Measurements from ENCODE around the gene UGT2B7. TPM values are rescaled to one million over a fixed set of nuclear protein-coding genes. Genes with fewer than 3 reads are reported as not detected.
"Not testable (repeated sequence)": the region's sequence is repeated elsewhere in the genome, so short reads cannot be mapped to it uniquely, and the experiment has no call there.

UGT2B7 gene
- total RNA-seq, 2 experiments from 2014 or later, result not detected

DNA sequence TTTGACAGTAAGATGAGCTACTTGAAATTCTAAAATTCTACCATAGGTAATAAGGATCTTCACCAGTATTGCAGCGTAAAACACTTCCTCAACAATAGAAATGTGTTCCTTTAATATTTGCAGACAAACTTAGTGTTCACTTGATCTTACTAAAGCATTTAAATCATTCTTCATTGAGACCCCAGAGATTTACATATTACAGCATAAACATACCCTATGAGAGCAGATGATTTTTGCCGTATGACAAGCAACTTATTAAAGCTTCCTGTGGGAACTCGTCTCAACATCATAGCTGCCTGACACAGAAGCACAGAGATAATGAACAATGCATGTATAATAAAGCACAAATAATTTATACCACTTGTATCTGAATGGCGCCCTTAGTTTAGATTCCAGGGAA, 3.6 kb downstream of the UGT2B7 start:
- no peak for TF ChIP-seq EZH2phosphoT487 (IDR thresholded peaks at IDR 0.05; ENCODE audit: borderline replicate concordance, low read depth, low read length)
- TF ChIP-seq, protein P1, sequence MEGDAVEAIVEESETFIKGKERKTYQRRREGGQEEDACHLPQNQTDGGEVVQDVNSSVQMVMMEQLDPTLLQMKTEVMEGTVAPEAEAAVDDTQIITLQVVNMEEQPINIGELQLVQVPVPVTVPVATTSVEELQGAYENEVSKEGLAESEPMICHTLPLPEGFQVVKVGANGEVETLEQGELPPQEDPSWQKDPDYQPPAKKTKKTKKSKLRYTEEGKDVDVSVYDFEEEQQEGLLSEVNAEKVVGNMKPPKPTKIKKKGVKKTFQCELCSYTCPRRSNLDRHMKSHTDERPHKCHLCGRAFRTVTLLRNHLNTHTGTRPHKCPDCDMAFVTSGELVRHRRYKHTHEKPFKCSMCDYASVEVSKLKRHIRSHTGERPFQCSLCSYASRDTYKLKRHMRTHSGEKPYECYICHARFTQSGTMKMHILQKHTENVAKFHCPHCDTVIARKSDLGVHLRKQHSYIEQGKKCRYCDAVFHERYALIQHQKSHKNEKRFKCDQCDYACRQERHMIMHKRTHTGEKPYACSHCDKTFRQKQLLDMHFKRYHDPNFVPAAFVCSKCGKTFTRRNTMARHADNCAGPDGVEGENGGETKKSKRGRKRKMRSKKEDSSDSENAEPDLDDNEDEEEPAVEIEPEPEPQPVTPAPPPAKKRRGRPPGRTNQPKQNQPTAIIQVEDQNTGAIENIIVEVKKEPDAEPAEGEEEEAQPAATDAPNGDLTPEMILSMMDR (conservative IDR thresholded peaks at IDR 0.05; ENCODE audit: low read length), result no peak
- no peak overlapping the region for H2AFZ ChIP-seq (ENCODE audit: low read length)
- H3K4me3 ChIP-seq (ENCODE audit: low read depth, low read length, poor library complexity, severe bottlenecking), result no peak overlapping the region
- H3K27ac ChIP-seq (ENCODE audit: low read depth, low read length, poor library complexity, severe bottlenecking), result no peak overlapping the region
- ChIA-PET CTCF (ENCODE audit: unreplicated experiment) (no interaction called here), POLR2A (no interaction called here)
- H3K36me3 ChIP-seq (ENCODE audit: insufficient read depth, low read length), result no peaks in the 10 kb centered on the region
- no peak overlapping the region for H3K4me2 ChIP-seq (ENCODE audit: low read length)
- no TSS peak for BruUV-seq (replicated peaks)
- H3K9me2 ChIP-seq (ENCODE audit: insufficient read depth, low read length), result no peaks in the 10 kb centered on the region
- H3K79me2 ChIP-seq (ENCODE audit: insufficient read depth, low read depth, low read length), result no peaks in the 10 kb centered on the region
- DNase-seq (ENCODE audit: low spot score), result no peak
- H3K9me3 ChIP-seq (ENCODE audit: low read length), result no peaks in the 10 kb centered on the region
- intact Hi-C loops (cut with micrococcal nuclease; ENCODE audit: unreplicated experiment), result no loop called here
- no peaks in the 10 kb centered on the region for H3K4me1 ChIP-seq (ENCODE audit: insufficient read depth, low read length, poor library complexity, severe bottlenecking)
- H4K20me1 ChIP-seq (ENCODE audit: insufficient read depth, low read length), result no peaks in the 10 kb centered on the region

DNA sequence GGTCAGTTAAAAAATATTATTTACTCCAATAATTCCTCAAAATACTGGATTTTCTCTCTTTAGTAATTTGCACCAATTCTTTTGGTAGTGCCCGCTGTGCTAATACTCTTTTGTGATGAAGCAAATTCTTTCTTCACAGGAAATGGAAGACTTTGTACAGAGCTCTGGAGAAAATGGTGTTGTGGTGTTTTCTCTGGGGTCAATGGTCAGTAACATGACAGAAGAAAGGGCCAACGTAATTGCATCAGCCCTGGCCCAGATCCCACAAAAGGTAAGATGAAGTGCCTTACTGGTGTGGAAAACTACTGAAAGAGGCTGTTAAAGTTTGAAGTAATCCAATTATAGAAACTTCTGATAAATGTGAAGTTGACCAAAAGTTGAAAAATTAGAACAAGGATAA, 6.4 kb downstream of the UGT2B7 start:
- H3K4me2 ChIP-seq (ENCODE audit: low read length); H3K4me3 ChIP-seq (ENCODE audit: low read depth, low read length, poor library complexity, severe bottlenecking); CTCF ChIA-PET (ENCODE audit: unreplicated experiment); H3K9me3 ChIP-seq (ENCODE audit: low read length); BruUV-seq (replicated peaks); H3K4me1 ChIP-seq (ENCODE audit: insufficient read depth, low read length, poor library complexity, severe bottlenecking); DNase-seq (ENCODE audit: low spot score); H3K36me3 ChIP-seq (ENCODE audit: insufficient read depth, low read length); H4K20me1 ChIP-seq (ENCODE audit: insufficient read depth, low read length); H3K9me2 ChIP-seq (ENCODE audit: insufficient read depth, low read length); H3K27ac ChIP-seq (ENCODE audit: low read depth, low read length, poor library complexity, severe bottlenecking); H3K79me2 ChIP-seq (ENCODE audit: insufficient read depth, low read depth, low read length); intact Hi-C loops (cut with micrococcal nuclease; ENCODE audit: unreplicated experiment); H2AFZ ChIP-seq (ENCODE audit: low read length): not testable (repeated sequence)
- POLR2A ChIA-PET, result interaction anchor here (1.3 kb wide), 1 partner anchor 10 kb away, joined by 4 read pairs; no protein-coding TSS in a partner anchor

DNA sequence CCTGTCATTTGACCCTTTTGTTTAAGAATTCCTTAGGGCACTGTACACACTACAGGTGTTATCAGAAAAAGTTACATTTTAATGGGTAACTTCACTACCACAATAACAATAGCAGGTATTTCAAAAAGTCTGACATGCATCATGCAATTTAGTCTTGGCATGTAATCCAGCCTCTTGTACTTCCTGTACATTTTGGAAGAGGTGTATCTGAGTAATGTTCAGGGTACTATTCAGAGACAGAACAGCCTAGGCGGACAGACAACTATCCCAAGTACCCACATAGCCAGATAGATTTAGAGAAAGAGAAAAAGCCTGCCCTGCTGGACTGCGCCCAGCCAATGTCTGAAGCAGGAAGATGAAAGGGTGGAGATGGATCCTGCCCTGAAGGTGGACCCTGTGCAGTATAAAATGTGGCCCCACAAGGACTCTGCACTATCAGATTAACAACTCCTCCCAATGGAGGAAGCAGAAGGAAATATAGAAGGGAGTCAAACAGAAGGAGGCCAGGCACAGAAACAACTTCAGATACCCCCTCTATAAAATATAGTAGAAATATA, 8.5 kb downstream of the UGT2B7 start:
- BruUV-seq (replicated peaks), result no TSS peak
- Histone ChIP-seq H4K20me1 (ENCODE audit: insufficient read depth, low read length) (no peaks in the 10 kb centered on the region), H3K4me1 (ENCODE audit: insufficient read depth, low read length, poor library complexity, severe bottlenecking) (no peaks in the 10 kb centered on the region), H2AFZ (ENCODE audit: low read length) (no peak overlapping the region), H3K9me2 (ENCODE audit: insufficient read depth, low read length) (no peaks in the 10 kb centered on the region), H3K27ac (ENCODE audit: low read depth, low read length, poor library complexity, severe bottlenecking) (no peak overlapping the region), H3K4me2 (ENCODE audit: low read length) (no peak overlapping the region), H3K9me3 (ENCODE audit: low read length) (no peaks in the 10 kb centered on the region), H3K79me2 (ENCODE audit: insufficient read depth, low read depth, low read length) (no peaks in the 10 kb centered on the region), H3K36me3 (ENCODE audit: insufficient read depth, low read length) (no peaks in the 10 kb centered on the region), H3K4me3 (ENCODE audit: low read depth, low read length, poor library complexity, severe bottlenecking) (no peak overlapping the region)
- POLR2A ChIA-PET, result no interaction called here
- intact Hi-C loops (cut with micrococcal nuclease; ENCODE audit: unreplicated experiment), result no loop called here
- CTCF ChIA-PET (ENCODE audit: unreplicated experiment), result no interaction called here
- no peak for DNase-seq (ENCODE audit: low spot score)
- TF ChIP-seq, protein P1 (conservative IDR thresholded peaks at IDR 0.05; ENCODE audit: low read length), result no peak
- TF ChIP-seq EZH2phosphoT487 (IDR thresholded peaks at IDR 0.05; ENCODE audit: borderline replicate concordance, low read depth, low read length), result no peak

DNA sequence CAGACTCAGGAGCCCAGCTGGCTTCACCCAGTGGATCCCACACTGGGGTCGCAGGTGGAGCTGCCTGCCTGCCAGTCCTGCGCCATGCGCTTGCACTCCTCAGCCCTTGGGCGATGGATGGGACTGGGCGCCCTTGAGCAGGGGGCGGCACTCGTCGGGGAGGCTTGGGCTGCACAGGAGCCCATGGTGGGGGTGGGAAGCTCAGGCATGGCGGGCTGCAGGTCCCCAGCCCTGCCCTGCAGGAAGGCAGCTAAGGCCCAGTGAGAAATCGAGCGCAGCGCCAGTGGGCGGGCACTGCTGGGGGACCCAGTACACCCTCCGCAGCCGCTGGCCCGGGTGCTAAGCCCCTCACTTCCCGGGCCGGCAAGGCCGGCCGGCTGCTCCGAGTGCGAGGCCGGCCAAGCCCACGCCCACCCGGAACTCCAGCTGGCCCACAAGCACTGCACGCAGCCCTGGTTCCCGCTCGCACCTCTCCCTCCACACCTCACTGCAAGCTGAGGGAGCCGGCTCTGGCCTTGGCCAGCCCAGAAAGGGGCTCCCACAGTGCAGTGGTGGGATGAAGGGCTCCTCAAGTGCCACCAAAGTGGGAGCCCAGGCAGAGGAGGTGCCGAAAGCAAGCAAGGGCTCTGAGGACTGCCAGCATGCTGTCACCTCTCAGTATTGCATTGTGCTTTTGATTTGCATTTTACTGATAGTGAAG, 19.0 kb downstream of the UGT2B7 start:
- H3K4me1 ChIP-seq (ENCODE audit: insufficient read depth, low read length, poor library complexity, severe bottlenecking); H3K4me3 ChIP-seq (ENCODE audit: low read depth, low read length, poor library complexity, severe bottlenecking); H3K4me2 ChIP-seq (ENCODE audit: low read length); BruUV-seq (replicated peaks); H3K9me2 ChIP-seq (ENCODE audit: insufficient read depth, low read length); H3K36me3 ChIP-seq (ENCODE audit: insufficient read depth, low read length); H3K79me2 ChIP-seq (ENCODE audit: insufficient read depth, low read depth, low read length); CTCF ChIA-PET (ENCODE audit: unreplicated experiment); H4K20me1 ChIP-seq (ENCODE audit: insufficient read depth, low read length); POLR2A ChIA-PET; H3K9me3 ChIP-seq (ENCODE audit: low read length); H3K27ac ChIP-seq (ENCODE audit: low read depth, low read length, poor library complexity, severe bottlenecking); H2AFZ ChIP-seq (ENCODE audit: low read length); DNase-seq (ENCODE audit: low spot score); intact Hi-C loops (cut with micrococcal nuclease; ENCODE audit: unreplicated experiment): not testable (repeated sequence)

All from OCI-LY7 (cell line).